Measurements from ENCODE around the gene STX8.

GRCh38 chr17:9261081-9262012 is 314.3 kb downstream of the STX8 start:
- TF ChIP-seq, protein P1, sequence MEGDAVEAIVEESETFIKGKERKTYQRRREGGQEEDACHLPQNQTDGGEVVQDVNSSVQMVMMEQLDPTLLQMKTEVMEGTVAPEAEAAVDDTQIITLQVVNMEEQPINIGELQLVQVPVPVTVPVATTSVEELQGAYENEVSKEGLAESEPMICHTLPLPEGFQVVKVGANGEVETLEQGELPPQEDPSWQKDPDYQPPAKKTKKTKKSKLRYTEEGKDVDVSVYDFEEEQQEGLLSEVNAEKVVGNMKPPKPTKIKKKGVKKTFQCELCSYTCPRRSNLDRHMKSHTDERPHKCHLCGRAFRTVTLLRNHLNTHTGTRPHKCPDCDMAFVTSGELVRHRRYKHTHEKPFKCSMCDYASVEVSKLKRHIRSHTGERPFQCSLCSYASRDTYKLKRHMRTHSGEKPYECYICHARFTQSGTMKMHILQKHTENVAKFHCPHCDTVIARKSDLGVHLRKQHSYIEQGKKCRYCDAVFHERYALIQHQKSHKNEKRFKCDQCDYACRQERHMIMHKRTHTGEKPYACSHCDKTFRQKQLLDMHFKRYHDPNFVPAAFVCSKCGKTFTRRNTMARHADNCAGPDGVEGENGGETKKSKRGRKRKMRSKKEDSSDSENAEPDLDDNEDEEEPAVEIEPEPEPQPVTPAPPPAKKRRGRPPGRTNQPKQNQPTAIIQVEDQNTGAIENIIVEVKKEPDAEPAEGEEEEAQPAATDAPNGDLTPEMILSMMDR (IDR thresholded peaks at IDR 0.05; ENCODE audit: borderline replicate concordance, extremely low read depth, low read length, poor library complexity, severe bottlenecking): no peak
- TF ChIP-seq EZH2 (IDR thresholded peaks at IDR 0.05; ENCODE audit: borderline replicate concordance, low read depth, low read length, severe bottlenecking): no peak

Measured in DND-41 (cell line).